IMR-90 (cell line): ENCODE results near the gene CEP63. TPM values are rescaled to one million over a fixed set of nuclear protein-coding genes. Genes with fewer than 3 reads are reported as not detected.

Source experiments
- ATAC-seq: fragments of 200-7000 bp; cut with Tn5 transposase; 2 replicates; pipeline ENCODE4 v1.9.1; 2020; ENCODE audit warnings: low read depth, mild to moderate bottlenecking, moderate library complexity
- BruUV-seq: library from RNA; stranded (reverse); fragments of 400-500 nt; replicated peaks from 2 replicates; lab custom pipeline; 2021; lab: Mats Ljungman, UMichigan
- CTCF ChIA-PET: fragments of 300-600 bp; formaldehyde crosslinking; extraction: SDS; loops from one replicate; lab custom pipeline; 2021; ENCODE audit warnings: antibody characterized with exemption; lab: Yijun Ruan, JAX
- POLR2A ChIA-PET: fragments of 300-600 bp; sonication (Branson Sonifier 250); formaldehyde crosslinking; loops from one replicate; lab custom pipeline; 2022; ENCODE audit warnings: antibody characterized with exemption; ENCODE audit not compliant: unreplicated experiment; lab: Charles Lee
- DNase-seq: peaks from one replicate; pipeline ENCODE4 v3.0.0; 2013
- H2AFZ ChIP-seq: replicated peaks from 2 replicates; pipeline ENCODE3; 2013; ENCODE audit warnings: low read length, mild to moderate bottlenecking; ENCODE audit not compliant: poor library complexity
- H2AK5ac ChIP-seq: 2 replicates; pipeline ENCODE4 v1.6.1; 2013; ENCODE audit warnings: low read depth, low read length, inconsistent platforms
- H2AK9ac ChIP-seq: replicated peaks from 2 replicates; pipeline ENCODE3; 2013; ENCODE audit warnings: mild to moderate bottlenecking, low read depth, low read length, moderate library complexity; ENCODE audit not compliant: poor library complexity
- H2BK120ac ChIP-seq: 2 replicates; pipeline ENCODE4 v1.6.1; 2013; ENCODE audit warnings: low read depth, low read length, inconsistent platforms
- H2BK15ac ChIP-seq: 3 replicates; pipeline ENCODE4 v1.6.1; 2013; ENCODE audit warnings: low read depth, low read length, inconsistent platforms
- H2BK20ac ChIP-seq: 2 replicates; pipeline ENCODE4 v1.6.1; 2013; ENCODE audit warnings: low read depth, mild to moderate bottlenecking, inconsistent platforms, low read length, moderate library complexity
- H2BK5ac ChIP-seq: 2 replicates; pipeline ENCODE4 v1.6.1; 2013; ENCODE audit warnings: mild to moderate bottlenecking, low read depth, low read length, inconsistent platforms; ENCODE audit not compliant: poor library complexity, severe bottlenecking
- H3K14ac ChIP-seq: replicated peaks from 2 replicates; pipeline ENCODE4 v1.6.1; 2013; ENCODE audit warnings: low read depth, low read length, inconsistent platforms
- H3K18ac ChIP-seq: 2 replicates; pipeline ENCODE4 v1.6.1; 2013; ENCODE audit warnings: low read depth, low read length, control low read depth
- H3K23ac ChIP-seq: 2 replicates; pipeline ENCODE4 v1.6.1; 2013; ENCODE audit warnings: low read depth, low read length, inconsistent platforms
- H3K27ac ChIP-seq: 2 replicates; pipeline ENCODE4 v1.5.1; 2013; ENCODE audit warnings: mild to moderate bottlenecking, control low read depth, low read length; ENCODE audit not compliant: insufficient read depth
- H3K27me3 ChIP-seq: 2 replicates; pipeline ENCODE4 v1.6.1; 2013; ENCODE audit warnings: low read length; ENCODE audit not compliant: control insufficient read depth, insufficient read depth
- H3K36me3 ChIP-seq: 2 replicates; pipeline ENCODE4 v1.6.1; 2013; ENCODE audit warnings: low read length, mixed read lengths; ENCODE audit not compliant: control insufficient read depth, insufficient read depth
- H3K4ac ChIP-seq: 2 replicates; pipeline ENCODE4 v1.6.1; 2013; ENCODE audit warnings: low read depth, low read length, inconsistent platforms
- H3K4me1 ChIP-seq: 2 replicates; pipeline ENCODE4 v1.6.1; 2013; ENCODE audit warnings: low read length, mixed read lengths; ENCODE audit not compliant: control insufficient read depth, insufficient read depth
- H3K4me2 ChIP-seq: 2 replicates; pipeline ENCODE4 v1.6.1; 2013; ENCODE audit warnings: low read depth, mild to moderate bottlenecking, control low read depth, low read length, moderate library complexity
- H3K4me3 ChIP-seq: 2 replicates; pipeline ENCODE4 v1.5.1; 2013; ENCODE audit warnings: low read depth, mild to moderate bottlenecking, control low read depth, low read length, moderate library complexity; ENCODE audit not compliant: insufficient read depth
- H3K56ac ChIP-seq: 2 replicates; pipeline ENCODE4 v1.6.1; 2013; ENCODE audit warnings: low read length, inconsistent platforms; ENCODE audit not compliant: insufficient read depth; ENCODE audit errors: extremely low read depth
- H3K79me1 ChIP-seq, 2 experiments: 2 replicates each; pipeline ENCODE4 v1.6.1; 2013; ENCODE audit warnings: low read length in 2 of 2, inconsistent platforms in 1 of 2, low read depth in 1 of 2
- H3K9ac ChIP-seq: 2 replicates; pipeline ENCODE4 v1.6.1; 2013; ENCODE audit warnings: low read depth, low read length, control low read depth
- H3K9me1 ChIP-seq: 2 replicates; pipeline ENCODE4 v1.6.1; 2013; ENCODE audit warnings: low read length, inconsistent platforms; ENCODE audit not compliant: insufficient read depth
- H3K9me3 ChIP-seq: 2 replicates; pipeline ENCODE4 v1.6.1; 2013; ENCODE audit warnings: low read length; ENCODE audit not compliant: control insufficient read depth, insufficient read depth
- H4K20me1 ChIP-seq: 2 replicates; pipeline ENCODE4 v1.6.1; 2013; ENCODE audit warnings: low read length, inconsistent platforms; ENCODE audit not compliant: insufficient read depth
- H4K5ac ChIP-seq: 2 replicates; pipeline ENCODE4 v1.6.1; 2013; ENCODE audit warnings: mild to moderate bottlenecking, low read depth, low read length, control low read depth
- H4K8ac ChIP-seq, 2 experiments: 2 replicates each; pipeline ENCODE4 v1.6.1; 2013; ENCODE audit warnings: low read depth in 2 of 2, low read length in 2 of 2, control low read depth in 1 of 2, inconsistent platforms in 1 of 2
- H4K91ac ChIP-seq: 2 replicates; pipeline ENCODE4 v1.6.1; 2013; ENCODE audit warnings: low read depth, low read length, inconsistent platforms; ENCODE audit not compliant: insufficient read depth
- FOS ChIP-seq: fragments of 150-350 bp; IDR thresholded peaks from 2 replicates; pipeline ENCODE4 v1.6.1; 2016; ENCODE audit warnings: low read depth, low read length
- WGBS, 2 experiments: methylation state at CpG; one replicate each; pipeline versions ENCODE4 v1.1.5 to v1.1.7; 2013; ENCODE audit warnings: missing lambda C conversion rate in 2 of 2; ENCODE audit not compliant: insufficient read length in 1 of 2; ENCODE audit errors: extremely low coverage in 2 of 2; 5-methylcytosine and 5-hydroxymethylcytosine counted together
- dilution Hi-C: fragments of 300-500 bp; cut with HindIII; formaldehyde crosslinking; loops from one replicate; pipeline ENCODE4 v1.14.3; 2018; ENCODE audit warnings: low sequenced_read_pairs; ENCODE audit not compliant: unreplicated experiment
- in situ Hi-C: fragments of 300-500 bp; cut with MboI; formaldehyde crosslinking; loops from 3 replicates; pipeline ENCODE4 v1.14.3; 2019; ENCODE audit warnings: low sequenced_read_pairs, inconsistent platforms, mixed read lengths
- intact Hi-C: fragments of 100-400 bp; cut with micrococcal nuclease; formaldehyde crosslinking; loops from 2 replicates; pipeline ENCODE4 v1.10.0; 2022
- polyA plus RNA-seq, 3 experiments: library from polyadenylated mRNA; depleted of rRNA; stranded (reverse); fragments of >200 nt; gene quantifications; 2 replicates each; pipeline ENCODE4 v1.2.3, GENCODE V29; 2012; ENCODE audit warnings: low replicate concordance in 1 of 3
- total RNA-seq: library from RNA; depleted of rRNA; stranded (reverse); fragments of >200 nt; gene quantifications from 2 replicates; pipeline ENCODE4 v1.2.3, GENCODE V29; 2012

The CEP63 gene
- total and polyA plus RNA-seq, 2 of the 4 experiments (the other 2 are of a cell fraction) = 6.5 to 9.1 TPM

DNA sequence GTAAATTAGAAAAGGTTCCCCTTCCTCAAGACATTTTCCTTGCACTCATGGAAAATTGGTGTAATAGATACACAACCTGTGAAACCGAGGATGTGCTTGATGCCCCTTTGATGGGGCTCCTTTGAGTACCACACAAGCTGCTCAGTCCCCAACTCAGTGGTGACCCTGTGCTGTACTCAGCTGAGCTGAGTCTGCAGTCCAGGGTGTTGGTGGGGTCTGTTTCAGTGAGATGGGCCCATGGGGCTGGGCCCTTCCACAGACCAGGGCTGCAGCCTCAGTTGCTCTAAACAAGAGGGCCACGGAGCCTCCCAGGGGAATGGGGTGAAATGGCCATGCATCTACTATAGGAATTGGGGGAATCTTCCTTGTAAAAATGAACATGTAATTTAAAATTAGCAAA lies 125.7 kb downstream of the CEP63 start:
- Histone ChIP-seq H3K9me1 (no peaks in the 10 kb centered on the region; the same call in 1 of the 2 replicates), H3K9ac (no peak overlapping the region), H3K9me3 (no peaks in the 10 kb centered on the region), H3K18ac (no peak overlapping the region), H3K79me1 (no peaks in the 10 kb centered on the region), H2BK15ac (no peak overlapping the region), H4K5ac (no peak overlapping the region), H4K91ac (no peak overlapping the region), H2BK20ac (no peak overlapping the region), H3K4me2 (no peak overlapping the region), H2AK5ac (no peak overlapping the region), H3K56ac (no peak overlapping the region), H3K4me1 (peaks cover 2% of the 10 kb centered on the region; the same call in 1 of the 2 replicates), H3K4me3 (no peak overlapping the region), H3K4ac (no peak overlapping the region), H2BK5ac (no peak overlapping the region), H3K23ac (no peak overlapping the region), H4K20me1 (no peaks in the 10 kb centered on the region), H2AK9ac (no peak overlapping the region), H3K27ac (no peak overlapping the region), H2AFZ (no peak overlapping the region), H3K36me3 (no peaks in the 10 kb centered on the region), H4K8ac (no peak overlapping the region), H3K27me3 (peaks cover 43% of the 10 kb centered on the region), H2BK120ac (no peak overlapping the region), H3K14ac (no peak overlapping the region)
- no peak for TF ChIP-seq FOS
- DNase-seq = no peak
- CTCF ChIA-PET = no interaction called here
- dilution Hi-C loops (no loop called here), intact Hi-C loops (no loop called here), in situ Hi-C loops (no loop called here)
- POLR2A ChIA-PET = no interaction called here
- no CpG with 5 or more reads among the region's 2 CpGs for WGBS, 2 experiments
- ATAC-seq = no peak
- BruUV-seq = no TSS peak
